HG02938 (cell line): ENCODE data around the gene TCF7L1.

Experiments
- ATAC-seq: cut with Tn5 transposase; IDR thresholded peaks from one replicate; pipeline ENCODE4 v1.9.1; 2021; ENCODE audit warnings: mild to moderate bottlenecking, moderate library complexity; ENCODE audit not compliant: unreplicated experiment

Gene TCF7L1

GRCh38 chr2:85215448-85216401 is 82.5 kb downstream of the TCF7L1 start:
- no peak for ATAC-seq

DNA sequence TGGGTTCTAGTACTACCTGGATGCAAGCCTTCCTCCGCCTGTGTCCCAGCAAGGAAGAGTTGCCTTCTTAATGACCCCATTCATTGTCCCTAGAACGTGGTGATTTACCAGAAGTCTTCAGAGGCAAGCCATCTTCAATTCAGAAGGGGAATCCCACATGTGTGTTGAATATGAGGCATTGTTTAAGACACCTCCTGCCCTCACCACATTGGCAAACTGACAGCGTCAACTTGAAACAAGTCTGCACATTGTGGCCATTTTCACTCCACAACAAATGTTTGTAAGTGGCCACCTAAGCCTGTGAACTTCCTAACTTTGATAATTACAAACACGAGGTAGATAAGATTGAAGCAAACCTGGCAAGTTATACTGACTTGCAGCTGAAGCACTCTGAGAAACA is 83.7 kb downstream of the TCF7L1 start:
- ATAC-seq, result no peak

GRCh38 chr2:85221067-85221691 is 88.0 kb downstream of the TCF7L1 start:
- ATAC-seq, result no peak

DNA sequence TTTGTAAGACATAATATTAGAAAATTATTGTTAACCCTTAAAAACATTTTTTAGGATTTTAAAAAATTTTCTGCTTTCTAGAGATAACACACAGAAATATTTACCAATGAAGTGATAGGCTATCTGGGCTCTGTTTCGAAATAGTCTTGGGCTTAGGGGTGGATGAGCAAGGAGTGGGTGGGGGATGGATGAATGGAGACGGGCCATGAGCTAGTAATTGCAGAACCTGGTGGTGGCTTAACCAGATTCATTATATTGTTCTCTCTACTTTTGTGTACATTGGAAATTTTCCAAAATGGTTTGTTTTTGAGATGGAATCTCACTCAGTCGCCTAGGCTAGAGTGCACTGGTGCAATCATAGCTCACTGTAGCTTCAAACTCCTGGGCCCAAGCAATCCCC is 89.6 kb downstream of the TCF7L1 start:
- no peak for ATAC-seq

- ATAC-seq, result no peak
Measured at GRCh38 chr2:85226783-85227182, 93.6 kb downstream of the TCF7L1 start.

- no peak for ATAC-seq
Measured at GRCh38 chr2:85230679-85231467, 97.7 kb downstream of the TCF7L1 start.

GRCh38 chr2:85231468-85231805 is 98.2 kb downstream of the TCF7L1 start:
- ATAC-seq, result no peak

DNA sequence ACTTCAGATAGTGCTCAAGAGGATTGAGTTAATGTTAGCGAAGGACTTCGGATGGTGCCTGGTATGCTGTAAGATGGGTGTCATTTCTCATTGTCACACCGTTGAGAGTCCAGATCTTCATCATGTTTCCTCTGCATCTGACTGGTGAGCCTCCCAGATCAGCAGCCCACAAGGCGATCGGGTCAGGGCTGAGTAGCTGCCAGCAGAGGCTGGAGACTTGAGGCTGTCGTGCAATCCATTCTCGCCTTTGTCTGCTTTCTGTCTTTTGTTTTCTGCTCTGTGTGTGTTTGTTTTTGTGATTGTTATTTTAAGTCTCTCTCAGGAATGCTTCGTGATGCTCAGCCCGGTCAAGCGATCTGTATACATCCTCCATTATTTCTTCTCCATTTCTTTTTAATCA is 98.8 kb downstream of the TCF7L1 start:
- ATAC-seq, result no peak

GRCh38 chr2:85234868-85235267 is 101.7 kb downstream of the TCF7L1 start:
- ATAC-seq, result no peak

- ATAC-seq, result no peak
Measured at GRCh38 chr2:85235281-85235680, 102.1 kb downstream of the TCF7L1 start.

DNA sequence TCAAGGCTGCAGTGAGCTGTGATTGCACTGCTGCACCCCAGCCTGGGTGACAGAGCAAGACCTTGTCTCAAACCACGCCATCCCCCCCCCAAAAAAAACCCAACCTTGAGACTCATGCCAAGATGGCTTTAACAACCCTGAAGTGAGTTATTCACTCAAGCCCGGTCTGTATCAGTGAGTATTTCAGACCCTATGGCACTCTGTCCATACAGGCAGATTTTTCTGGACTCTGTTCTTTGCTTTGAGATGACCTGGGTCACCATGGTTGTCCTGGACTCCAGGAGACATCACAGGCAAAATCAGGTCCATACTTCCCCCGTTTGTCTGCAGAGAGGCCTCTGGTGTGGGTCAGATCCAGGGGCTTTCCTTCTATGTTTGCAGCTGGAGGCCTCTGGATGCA is 102.9 kb downstream of the TCF7L1 start:
- ATAC-seq, result no peak

GRCh38 chr2:85237849-85238565 is 104.8 kb downstream of the TCF7L1 start:
- no peak for ATAC-seq

GRCh38 chr2:85238607-85239006 is 105.4 kb downstream of the TCF7L1 start:
- ATAC-seq, result no peak

- ATAC-seq, result no peak
Measured at GRCh38 chr2:85239102-85239501, 105.9 kb downstream of the TCF7L1 start.

GRCh38 chr2:85240055-85240454 is 106.9 kb downstream of the TCF7L1 start:
- no peak for ATAC-seq

- no peak for ATAC-seq
Measured at GRCh38 chr2:85242321-85242720, 109.1 kb downstream of the TCF7L1 start.

DNA sequence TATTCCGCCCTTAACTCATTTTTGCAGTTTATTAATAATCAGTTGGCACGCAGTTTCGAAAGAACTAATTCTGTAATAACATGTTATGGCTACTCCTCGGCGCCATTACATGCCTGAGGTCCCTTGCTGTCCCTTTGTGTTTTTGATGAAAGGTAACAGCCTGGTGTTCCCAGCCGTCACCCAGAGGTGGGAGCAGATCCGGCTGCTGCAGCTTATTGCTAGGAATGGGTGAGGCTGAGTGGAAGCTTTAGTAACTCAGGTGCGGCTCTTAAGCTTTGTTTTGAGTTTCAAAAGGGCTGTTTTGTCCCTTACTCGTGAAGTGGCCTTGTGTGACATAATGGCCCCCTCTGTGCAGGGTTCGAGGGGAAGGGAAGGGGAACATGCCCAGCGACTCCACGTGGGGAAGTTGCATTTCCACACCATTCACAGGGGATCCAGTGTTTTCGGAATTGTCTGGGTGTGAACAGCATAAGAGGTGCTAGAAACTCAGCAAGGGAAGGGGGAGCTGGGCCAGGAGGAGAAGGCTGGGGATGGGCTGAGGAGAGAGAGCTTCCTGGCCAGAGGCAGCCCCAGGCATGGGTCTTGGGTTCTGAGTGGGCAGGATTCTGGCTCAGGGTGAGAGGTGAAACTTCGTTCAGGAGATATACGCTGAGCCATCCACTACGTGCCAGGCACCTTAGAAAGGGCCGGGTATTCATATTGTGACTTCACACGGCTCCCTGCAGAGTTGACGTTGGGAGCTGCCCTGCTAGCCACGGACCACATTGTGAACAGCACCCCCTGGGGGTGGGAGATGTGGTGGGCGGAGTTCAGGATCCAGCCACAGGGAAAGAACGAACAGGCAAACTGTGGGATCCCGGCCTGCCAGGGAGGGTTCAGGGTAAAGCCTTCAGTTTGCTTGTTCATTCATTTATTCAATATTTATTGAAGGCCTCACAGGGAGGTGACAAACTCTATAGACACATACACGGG is 110.2 kb downstream of the TCF7L1 start:
- no peak for ATAC-seq

GRCh38 chr2:85244828-85245227 is 111.6 kb downstream of the TCF7L1 start:
- ATAC-seq, result no peak

DNA sequence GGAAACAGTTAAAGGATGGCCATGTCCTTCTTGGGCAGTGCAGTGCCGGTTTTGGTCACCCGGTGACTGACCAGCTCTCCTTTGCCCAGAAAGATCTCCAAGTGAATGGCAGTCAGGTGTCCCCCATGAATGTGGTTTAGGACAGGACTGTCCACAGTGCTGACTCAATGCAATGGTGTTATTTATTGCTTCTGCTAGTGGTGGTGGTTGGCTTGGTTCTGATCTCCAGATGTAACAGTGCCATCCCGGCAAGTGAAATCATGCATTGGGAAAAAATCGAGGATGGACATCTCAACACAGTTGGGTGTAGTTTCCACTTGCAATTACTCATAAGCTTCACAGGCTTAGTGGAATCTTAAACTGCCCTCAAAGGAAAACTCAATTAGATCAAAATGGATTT is 112.7 kb downstream of the TCF7L1 start:
- no peak for ATAC-seq

- no peak for ATAC-seq
Measured at GRCh38 chr2:85246348-85246747, 113.2 kb downstream of the TCF7L1 start.
